HL-60 (cell line): ENCODE data around the gene MATR3.
A peak's percentile ranks its signal among the peaks of the same experiment; 100 is the strongest.

ENCODE experiments used
- DNase-seq, 2 experiments: peaks; one replicate each; pipeline ENCODE4 v3.0.0-alpha.2; 2010 to 2020; ENCODE audit warnings: low read depth in 1 of 2, low spot score in 1 of 2
- H3K27ac ChIP-seq: fragments of 250-450 bp; sonication (Bioruptor Pico); replicated peaks from 2 replicates; pipeline ENCODE4 v1.5.1; 2020; ENCODE audit warnings: mild to moderate bottlenecking, moderate library complexity
- H3K27me3 ChIP-seq: fragments of 250-450 bp; sonication (Bioruptor Pico); 2 replicates; pipeline ENCODE4 v1.5.1; 2021; ENCODE audit warnings: mild to moderate bottlenecking, moderate library complexity; ENCODE audit not compliant: insufficient read depth, poor library complexity, severe bottlenecking
- H3K4me3 ChIP-seq: replicated peaks from 2 replicates; pipeline ENCODE4 v1.5.1; 2011; ENCODE audit warnings: mild to moderate bottlenecking, control low read depth, low read length; ENCODE audit not compliant: insufficient read depth
- CTCF ChIP-seq: IDR thresholded peaks from one replicate; pipeline ENCODE4 v1.5.1; 2011; ENCODE audit warnings: low read length, control low read depth, inconsistent platforms; ENCODE audit not compliant: insufficient read depth
- GABPA ChIP-seq: IDR thresholded peaks from 2 replicates; pipeline ENCODE4 v1.6.1; 2012; ENCODE audit warnings: low read depth
- POLR2AphosphoS5 ChIP-seq: IDR thresholded peaks from 2 replicates; pipeline ENCODE4 v1.6.1; 2012; ENCODE audit warnings: low read depth
- REST ChIP-seq: IDR thresholded peaks from 2 replicates; pipeline ENCODE4 v1.6.1; 2012; ENCODE audit warnings: low read depth; ENCODE audit not compliant: insufficient replicate concordance
- SPI1 ChIP-seq: IDR thresholded peaks from 2 replicates; pipeline ENCODE4 v1.6.1; 2012; ENCODE audit warnings: low read depth, mild to moderate bottlenecking, borderline replicate concordance

The MATR3 gene

GRCh38 chr5:139275956-139276355 is 17.6 kb upstream of the MATR3 start:
- H3K27me3 ChIP-seq: no peaks in the 10 kb centered on the region
- TF ChIP-seq CTCF: no peak
- no peak for TF ChIP-seq REST
- no peak for TF ChIP-seq SPI1
- no peak for TF ChIP-seq POLR2AphosphoS5
- TF ChIP-seq GABPA: no peak
- peak overlapping the region; percentile 43 for H3K27ac ChIP-seq
- peak overlapping the region; percentile 60 for H3K4me3 ChIP-seq
- no peak for DNase-seq

GRCh38 chr5:139276426-139276825 is 17.1 kb upstream of the MATR3 start:
- H3K4me3 ChIP-seq: peak overlapping the region; percentile 60
- no peak for TF ChIP-seq REST
- TF ChIP-seq CTCF: no peak
- TF ChIP-seq GABPA: no peak
- no peak for TF ChIP-seq POLR2AphosphoS5
- no peak for TF ChIP-seq SPI1
- no peaks in the 10 kb centered on the region for H3K27me3 ChIP-seq
- H3K27ac ChIP-seq: peak overlapping the region; percentile 43
- no peak for DNase-seq

GRCh38 chr5:139277171-139277570 is 16.4 kb upstream of the MATR3 start:
- H3K27ac ChIP-seq: peak overlapping the region; percentile 43; the same call in 1 of the 2 replicates
- H3K27me3 ChIP-seq: no peaks in the 10 kb centered on the region
- no peak overlapping the region; the same call in 1 of the 2 replicates for H3K4me3 ChIP-seq
- no peak for DNase-seq
- TF ChIP-seq POLR2AphosphoS5: no peak
- TF ChIP-seq GABPA: no peak

- Histone ChIP-seq H3K27me3 (no peaks in the 10 kb centered on the region), H3K4me3 (no peak overlapping the region), H3K27ac (no peak overlapping the region)
- TF ChIP-seq SPI1: no peak
- no peak for TF ChIP-seq GABPA
- no peak for TF ChIP-seq POLR2AphosphoS5
- TF ChIP-seq CTCF: no peak
- no peak for TF ChIP-seq REST
- no peak for DNase-seq
Measured at GRCh38 chr5:139278540-139279274, 14.8 kb upstream of the MATR3 start.
